ENCODE data around the gene SPG7. TPM values are rescaled to one million over a fixed set of nuclear protein-coding genes. Genes with fewer than 3 reads are reported as not detected.

Gene SPG7
- total RNA-seq, 1 donor from 2014 or later, result 184 TPM

GRCh38 chr16:89466920-89467319 lies 41.3 kb upstream of the SPG7 start:
- TF ChIP-seq CTCF (IDR thresholded peaks at IDR 0.05; ENCODE audit: unreplicated experiment), result no peak
- Mint-ChIP-seq H3K27me3 (no peaks in the 10 kb centered on the region), H3K36me3 (ENCODE audit: insufficient read depth) (no peaks in the 10 kb centered on the region), H3K9me3 (ENCODE audit: low read depth) (no peaks in the 10 kb centered on the region), H3K4me3 (ENCODE audit: low read depth) (no peak overlapping the region), H3K4me1 (ENCODE audit: low read depth) (peaks cover 8% of the 10 kb centered on the region), H3K27ac (no peak overlapping the region)
- DNase-seq (ENCODE audit: low spot score, unreplicated experiment), result no peak

GRCh38 chr16:89467382-89467781 lies 40.8 kb upstream of the SPG7 start:
- Mint-ChIP-seq H3K9me3 (ENCODE audit: low read depth) (no peaks in the 10 kb centered on the region), H3K36me3 (ENCODE audit: insufficient read depth) (no peaks in the 10 kb centered on the region), H3K4me1 (ENCODE audit: low read depth) (peaks cover 11% of the 10 kb centered on the region), H3K4me3 (ENCODE audit: low read depth) (no peak overlapping the region), H3K27ac (no peak overlapping the region), H3K27me3 (no peaks in the 10 kb centered on the region)
- TF ChIP-seq CTCF (IDR thresholded peaks at IDR 0.05; ENCODE audit: unreplicated experiment), result no peak
- no peak for DNase-seq (ENCODE audit: low spot score, unreplicated experiment)

GRCh38 chr16:89472711-89473075 lies 35.5 kb upstream of the SPG7 start:
- Mint-ChIP-seq H3K9me3 (ENCODE audit: low read depth) (no peaks in the 10 kb centered on the region), H3K4me1 (ENCODE audit: low read depth) (peaks cover 33% of the 10 kb centered on the region), H3K36me3 (ENCODE audit: insufficient read depth) (peaks cover 4% of the 10 kb centered on the region), H3K4me3 (ENCODE audit: low read depth) (no peak overlapping the region), H3K27me3 (no peaks in the 10 kb centered on the region), H3K27ac (peak overlapping the region; percentile 69)
- TF ChIP-seq CTCF (IDR thresholded peaks at IDR 0.05; ENCODE audit: unreplicated experiment), result no peak
- DNase-seq (ENCODE audit: low spot score, unreplicated experiment), result no peak

GRCh38 chr16:89473136-89473712 lies 35.0 kb upstream of the SPG7 start:
- TF ChIP-seq CTCF (IDR thresholded peaks at IDR 0.05; ENCODE audit: unreplicated experiment), result no peak
- Mint-ChIP-seq H3K9me3 (ENCODE audit: low read depth) (no peaks in the 10 kb centered on the region), H3K27ac (peak overlapping the region; percentile 33), H3K27me3 (no peaks in the 10 kb centered on the region), H3K36me3 (ENCODE audit: insufficient read depth) (peaks cover 4% of the 10 kb centered on the region), H3K4me1 (ENCODE audit: low read depth) (peaks cover 33% of the 10 kb centered on the region), H3K4me3 (ENCODE audit: low read depth) (no peak overlapping the region)
- no peak for DNase-seq (ENCODE audit: low spot score, unreplicated experiment)

- Mint-ChIP-seq H3K36me3 (ENCODE audit: insufficient read depth) (peaks cover 4% of the 10 kb centered on the region), H3K4me3 (ENCODE audit: low read depth) (no peak overlapping the region)
Measured at GRCh38 chr16:89473791-89474414, 34.3 kb upstream of the SPG7 start.

More at GRCh38 chr16:89473791-89474414, 34.3 kb upstream of the SPG7 start:
- Mint-ChIP-seq H3K4me1 (ENCODE audit: low read depth) (peaks cover 40% of the 10 kb centered on the region), H3K27ac (peak overlapping the region; percentile 51), H3K9me3 (ENCODE audit: low read depth) (no peaks in the 10 kb centered on the region), H3K27me3 (no peaks in the 10 kb centered on the region)
- no peak for TF ChIP-seq CTCF (IDR thresholded peaks at IDR 0.05; ENCODE audit: unreplicated experiment)
- no peak for DNase-seq (ENCODE audit: low spot score, unreplicated experiment)
